Measurements from ENCODE around the gene YWHAG. TPM values are rescaled to one million over a fixed set of nuclear protein-coding genes. Genes with fewer than 3 reads are reported as not detected.

The YWHAG gene
- total and polyA plus RNA-seq, 9 of the 15 experiments (the other 6 are each of a cell fraction or from before 2014, with no cell fraction given) = 30.4 to 246 (median 94.5) TPM

- TF ChIP-seq ZBTB1 (CRISPR knock-in tag; IDR thresholded peaks at IDR 0.05; ENCODE audit: borderline replicate concordance, low read depth) (no peak), SP1 (CRISPR knock-in tag; IDR thresholded peaks at IDR 0.05) (peak; percentile 94), KDM4B (IDR thresholded peaks at IDR 0.05; ENCODE audit: borderline replicate concordance in 2 of 2, low read depth in 1 of 2) (no peak), SLC30A9 (CRISPR knock-in tag; IDR thresholded peaks at IDR 0.05) (no peak), FOXK1 (CRISPR knock-in tag; IDR thresholded peaks at IDR 0.05; ENCODE audit: borderline replicate concordance) (peak; percentile 79; the same call in 1 of the 2 replicates), MYNN (IDR thresholded peaks at IDR 0.05) (peak; percentile 83), MYNN (CRISPR knock-in tag; IDR thresholded peaks at IDR 0.05) (no peak), MLLT1 (IDR thresholded peaks at IDR 0.05) (peak in 1 of 2 experiments; percentile 80; a peak in 2 of 4 replicates), EP400 (IDR thresholded peaks at IDR 0.05) (no peak), GTF2B (IDR thresholded peaks at IDR 0.05; ENCODE audit: extremely low read depth, insufficient read length) (no peak), RHOXF2B (CRISPR knock-in tag; conservative IDR thresholded peaks at IDR 0.05) (no peak), ZNF444 (CRISPR knock-in tag; IDR thresholded peaks at IDR 0.05) (no peak), ATF1 (CRISPR knock-in tag; IDR thresholded peaks at IDR 0.05) (no peak), ATF1 (tag; IDR thresholded peaks at IDR 0.05) (peak; percentile 69), PHB (CRISPR knock-in tag; IDR thresholded peaks at IDR 0.05) (no peak), POLR2G (IDR thresholded peaks at IDR 0.05; ENCODE audit: low read depth, low read length) (no peak), CTCFL (IDR thresholded peaks at IDR 0.05; ENCODE audit: borderline replicate concordance, insufficient read depth, low read depth, low read length, poor library complexity, severe bottlenecking) (peak; percentile 93), PRPF4 (IDR thresholded peaks at IDR 0.05; ENCODE audit: insufficient read depth, low read depth, low read length, poor library complexity, severe bottlenecking) (no peak)
- TF ChIP-seq, protein P1, sequence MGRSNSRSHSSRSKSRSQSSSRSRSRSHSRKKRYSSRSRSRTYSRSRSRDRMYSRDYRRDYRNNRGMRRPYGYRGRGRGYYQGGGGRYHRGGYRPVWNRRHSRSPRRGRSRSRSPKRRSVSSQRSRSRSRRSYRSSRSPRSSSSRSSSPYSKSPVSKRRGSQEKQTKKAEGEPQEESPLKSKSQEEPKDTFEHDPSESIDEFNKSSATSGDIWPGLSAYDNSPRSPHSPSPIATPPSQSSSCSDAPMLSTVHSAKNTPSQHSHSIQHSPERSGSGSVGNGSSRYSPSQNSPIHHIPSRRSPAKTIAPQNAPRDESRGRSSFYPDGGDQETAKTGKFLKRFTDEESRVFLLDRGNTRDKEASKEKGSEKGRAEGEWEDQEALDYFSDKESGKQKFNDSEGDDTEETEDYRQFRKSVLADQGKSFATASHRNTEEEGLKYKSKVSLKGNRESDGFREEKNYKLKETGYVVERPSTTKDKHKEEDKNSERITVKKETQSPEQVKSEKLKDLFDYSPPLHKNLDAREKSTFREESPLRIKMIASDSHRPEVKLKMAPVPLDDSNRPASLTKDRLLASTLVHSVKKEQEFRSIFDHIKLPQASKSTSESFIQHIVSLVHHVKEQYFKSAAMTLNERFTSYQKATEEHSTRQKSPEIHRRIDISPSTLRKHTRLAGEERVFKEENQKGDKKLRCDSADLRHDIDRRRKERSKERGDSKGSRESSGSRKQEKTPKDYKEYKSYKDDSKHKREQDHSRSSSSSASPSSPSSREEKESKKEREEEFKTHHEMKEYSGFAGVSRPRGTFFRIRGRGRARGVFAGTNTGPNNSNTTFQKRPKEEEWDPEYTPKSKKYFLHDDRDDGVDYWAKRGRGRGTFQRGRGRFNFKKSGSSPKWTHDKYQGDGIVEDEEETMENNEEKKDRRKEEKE (IDR thresholded peaks at IDR 0.05; ENCODE audit: borderline replicate concordance in 1 of 2, control insufficient read depth in 1 of 2, low read depth in 2 of 2, low read length in 1 of 2) = no peak
Measured at GRCh38 chr7:76314042-76314721, 44.6 kb downstream of the YWHAG start (continued).
